Testis (tissue), 2 donors: ENCODE results near the gene IL20RA.

Experiments
- CTCF ChIP-seq, 3 experiments: fragments of 450-650 bp in 2 of 3; fragments of 200-600 bp in 1 of 3; sonication (generic) in 1 of 3; IDR thresholded peaks; one replicate each; pipeline ENCODE4 v1.5.1; 2016 to 2019; ENCODE audit warnings: antibody characterized with exemption in 3 of 3, mild to moderate bottlenecking in 2 of 3, moderate library complexity in 1 of 3
- POLR2A ChIP-seq: fragments of 450-650 bp; IDR thresholded peaks from one replicate; pipeline ENCODE4 v1.6.1; 2017; ENCODE audit warnings: antibody characterized with exemption, mild to moderate bottlenecking, moderate library complexity

- TF ChIP-seq POLR2A, result no peak
- TF ChIP-seq CTCF (IDR thresholded peaks at IDR 0.05), result no peak
These were observed 84.0 kb downstream of the IL20RA start for GRCh38 chr6:136960781-136961180.
